HL-60 (cell line): ENCODE measurements around the gene SFMBT1.

ENCODE experiments used
- GABPA ChIP-seq: IDR thresholded peaks from 2 replicates; pipeline ENCODE4 v1.6.1; 2012; ENCODE audit warnings: low read depth
- POLR2AphosphoS5 ChIP-seq: IDR thresholded peaks from 2 replicates; pipeline ENCODE4 v1.6.1; 2012; ENCODE audit warnings: low read depth
- SPI1 ChIP-seq: IDR thresholded peaks from 2 replicates; pipeline ENCODE4 v1.6.1; 2012; ENCODE audit warnings: low read depth, mild to moderate bottlenecking, borderline replicate concordance
- TF ChIP-seq, protein P1 (sequence below): IDR thresholded peaks from one replicate; pipeline ENCODE4 v1.5.1; 2011; ENCODE audit warnings: low read length, control low read depth, inconsistent platforms; ENCODE audit not compliant: insufficient read depth
- TF ChIP-seq, protein P2 (sequence below): IDR thresholded peaks from 2 replicates; pipeline ENCODE4 v1.6.1; 2012; ENCODE audit warnings: low read depth; ENCODE audit not compliant: insufficient replicate concordance

DNA sequence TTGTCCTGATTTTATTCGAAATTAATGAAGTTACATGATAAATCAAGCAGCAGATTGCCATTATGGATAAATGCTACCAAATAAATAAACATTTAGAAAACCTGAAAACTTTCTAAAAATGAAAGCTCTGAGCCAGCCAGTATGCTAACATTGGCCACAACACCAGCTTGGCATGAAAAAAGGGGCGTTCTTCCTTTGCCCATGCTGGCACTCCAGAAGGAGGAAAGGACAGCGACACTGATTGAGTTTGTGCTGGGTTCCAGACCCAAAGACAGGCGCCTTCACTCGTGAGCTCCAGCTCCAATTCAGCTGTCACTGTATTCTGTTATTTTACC lies 153.6 kb downstream of the SFMBT1 start:
- TF ChIP-seq, protein P1, sequence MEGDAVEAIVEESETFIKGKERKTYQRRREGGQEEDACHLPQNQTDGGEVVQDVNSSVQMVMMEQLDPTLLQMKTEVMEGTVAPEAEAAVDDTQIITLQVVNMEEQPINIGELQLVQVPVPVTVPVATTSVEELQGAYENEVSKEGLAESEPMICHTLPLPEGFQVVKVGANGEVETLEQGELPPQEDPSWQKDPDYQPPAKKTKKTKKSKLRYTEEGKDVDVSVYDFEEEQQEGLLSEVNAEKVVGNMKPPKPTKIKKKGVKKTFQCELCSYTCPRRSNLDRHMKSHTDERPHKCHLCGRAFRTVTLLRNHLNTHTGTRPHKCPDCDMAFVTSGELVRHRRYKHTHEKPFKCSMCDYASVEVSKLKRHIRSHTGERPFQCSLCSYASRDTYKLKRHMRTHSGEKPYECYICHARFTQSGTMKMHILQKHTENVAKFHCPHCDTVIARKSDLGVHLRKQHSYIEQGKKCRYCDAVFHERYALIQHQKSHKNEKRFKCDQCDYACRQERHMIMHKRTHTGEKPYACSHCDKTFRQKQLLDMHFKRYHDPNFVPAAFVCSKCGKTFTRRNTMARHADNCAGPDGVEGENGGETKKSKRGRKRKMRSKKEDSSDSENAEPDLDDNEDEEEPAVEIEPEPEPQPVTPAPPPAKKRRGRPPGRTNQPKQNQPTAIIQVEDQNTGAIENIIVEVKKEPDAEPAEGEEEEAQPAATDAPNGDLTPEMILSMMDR, result no peak
- TF ChIP-seq POLR2AphosphoS5 (no peak), GABPA (no peak), SPI1 (no peak)
- TF ChIP-seq, protein P2, sequence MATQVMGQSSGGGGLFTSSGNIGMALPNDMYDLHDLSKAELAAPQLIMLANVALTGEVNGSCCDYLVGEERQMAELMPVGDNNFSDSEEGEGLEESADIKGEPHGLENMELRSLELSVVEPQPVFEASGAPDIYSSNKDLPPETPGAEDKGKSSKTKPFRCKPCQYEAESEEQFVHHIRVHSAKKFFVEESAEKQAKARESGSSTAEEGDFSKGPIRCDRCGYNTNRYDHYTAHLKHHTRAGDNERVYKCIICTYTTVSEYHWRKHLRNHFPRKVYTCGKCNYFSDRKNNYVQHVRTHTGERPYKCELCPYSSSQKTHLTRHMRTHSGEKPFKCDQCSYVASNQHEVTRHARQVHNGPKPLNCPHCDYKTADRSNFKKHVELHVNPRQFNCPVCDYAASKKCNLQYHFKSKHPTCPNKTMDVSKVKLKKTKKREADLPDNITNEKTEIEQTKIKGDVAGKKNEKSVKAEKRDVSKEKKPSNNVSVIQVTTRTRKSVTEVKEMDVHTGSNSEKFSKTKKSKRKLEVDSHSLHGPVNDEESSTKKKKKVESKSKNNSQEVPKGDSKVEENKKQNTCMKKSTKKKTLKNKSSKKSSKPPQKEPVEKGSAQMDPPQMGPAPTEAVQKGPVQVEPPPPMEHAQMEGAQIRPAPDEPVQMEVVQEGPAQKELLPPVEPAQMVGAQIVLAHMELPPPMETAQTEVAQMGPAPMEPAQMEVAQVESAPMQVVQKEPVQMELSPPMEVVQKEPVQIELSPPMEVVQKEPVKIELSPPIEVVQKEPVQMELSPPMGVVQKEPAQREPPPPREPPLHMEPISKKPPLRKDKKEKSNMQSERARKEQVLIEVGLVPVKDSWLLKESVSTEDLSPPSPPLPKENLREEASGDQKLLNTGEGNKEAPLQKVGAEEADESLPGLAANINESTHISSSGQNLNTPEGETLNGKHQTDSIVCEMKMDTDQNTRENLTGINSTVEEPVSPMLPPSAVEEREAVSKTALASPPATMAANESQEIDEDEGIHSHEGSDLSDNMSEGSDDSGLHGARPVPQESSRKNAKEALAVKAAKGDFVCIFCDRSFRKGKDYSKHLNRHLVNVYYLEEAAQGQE, result no peak
